HepG2 (cell line): ENCODE measurements around the gene POGLUT2. TPM values are rescaled to one million over a fixed set of nuclear protein-coding genes. Genes with fewer than 3 reads are reported as not detected.

ENCODE experiments used
- CENPBD1 ChIP-seq: sonication (generic); formaldehyde crosslinking; IDR thresholded peaks from 2 replicates; pipeline ENCODE4 v1.8.0; 2022; ENCODE audit warnings: missing genetic modification reagents, low read depth, mild to moderate bottlenecking, borderline replicate concordance
- ELF1 ChIP-seq: sonication (generic); formaldehyde crosslinking; IDR thresholded peaks from 2 replicates; pipeline ENCODE4 v1.4.0; 2020; ENCODE audit warnings: missing genetic modification reagents
- HMGXB4 ChIP-seq, 2 experiments: sonication (generic) in 1 of 2; formaldehyde crosslinking in 1 of 2; IDR thresholded peaks; 2 replicates each; pipeline versions ENCODE4 v1.4.0 to v1.6.1; 2018 to 2020; ENCODE audit warnings: missing genetic modification reagents in 2 of 2, borderline replicate concordance in 1 of 2, low read depth in 1 of 2, mild to moderate bottlenecking in 1 of 2, missing biosample characterization in 1 of 2
- KAT8 ChIP-seq: IDR thresholded peaks from 2 replicates; pipeline ENCODE4 v1.6.1; 2016; ENCODE audit warnings: missing genetic modification reagents, missing compliant biosample characterization
- KDM5A ChIP-seq: fragments of 200-600 bp; sonication (generic); IDR thresholded peaks from 2 replicates; pipeline ENCODE4 v1.7.0; 2018; ENCODE audit warnings: antibody characterized with exemption, mild to moderate bottlenecking, low read length, borderline replicate concordance
- KLF6 ChIP-seq: IDR thresholded peaks from 2 replicates; pipeline ENCODE4 v1.8.0; 2016; ENCODE audit warnings: missing biosample characterization, missing genetic modification reagents
- LBX2 ChIP-seq: sonication (generic); formaldehyde crosslinking; IDR thresholded peaks from 2 replicates; pipeline ENCODE4 v1.5.0; 2020; ENCODE audit warnings: missing genetic modification reagents, mild to moderate bottlenecking, borderline replicate concordance
- MBD4 ChIP-seq: IDR thresholded peaks from 2 replicates; pipeline ENCODE4 v1.6.1; 2012; ENCODE audit warnings: low read length, inconsistent platforms, borderline replicate concordance
- MEIS1 ChIP-seq: sonication (generic); formaldehyde crosslinking; IDR thresholded peaks from 2 replicates; pipeline ENCODE4 v1.9.0; 2021; ENCODE audit warnings: mild to moderate bottlenecking, missing genetic modification reagents, moderate library complexity, borderline replicate concordance
- NKX3-1 ChIP-seq: sonication (generic); formaldehyde crosslinking; IDR thresholded peaks from 2 replicates; pipeline ENCODE4 v1.5.0; 2020; ENCODE audit warnings: missing genetic modification reagents
- PAF1 ChIP-seq: IDR thresholded peaks from 2 replicates; pipeline ENCODE4 v1.6.1; 2016; ENCODE audit warnings: missing genetic modification reagents, missing compliant biosample characterization
- SNRNP70 ChIP-seq: fragments of 200-400 bp; formaldehyde crosslinking; IDR thresholded peaks from 2 replicates; pipeline ENCODE4 v1.6.1; 2017; ENCODE audit warnings: mild to moderate bottlenecking, low read depth, low read length, moderate library complexity
- TEAD2 ChIP-seq: sonication (generic); formaldehyde crosslinking; IDR thresholded peaks from 2 replicates; pipeline ENCODE4 v1.9.0; 2021; ENCODE audit warnings: missing genetic modification reagents
- U2AF2 ChIP-seq: fragments of 200-400 bp; formaldehyde crosslinking; IDR thresholded peaks from 2 replicates; pipeline ENCODE4 v1.6.1; 2017; ENCODE audit warnings: low read depth, mild to moderate bottlenecking, low read length
- ZBTB42 ChIP-seq: sonication (generic); formaldehyde crosslinking; IDR thresholded peaks from 2 replicates; pipeline ENCODE4 v1.5.0; 2020; ENCODE audit warnings: mild to moderate bottlenecking, missing genetic modification reagents
- ZFP36L2 ChIP-seq: sonication (generic); formaldehyde crosslinking; IDR thresholded peaks from 2 replicates; pipeline ENCODE4 v1.4.0; 2020; ENCODE audit warnings: missing genetic modification reagents
- ZFP41 ChIP-seq: sonication (generic); formaldehyde crosslinking; IDR thresholded peaks from 2 replicates; pipeline ENCODE4 v1.4.0; 2020; ENCODE audit warnings: mild to moderate bottlenecking, missing genetic modification reagents, borderline replicate concordance
- ZNF232 ChIP-seq: sonication (generic); formaldehyde crosslinking; IDR thresholded peaks from 2 replicates; pipeline ENCODE4 v1.4.0; 2020; ENCODE audit warnings: missing genetic modification reagents, borderline replicate concordance
- ZNF264 ChIP-seq: sonication (generic); formaldehyde crosslinking; IDR thresholded peaks from 2 replicates; pipeline ENCODE4 v1.4.0; 2020; ENCODE audit warnings: missing genetic modification reagents
- ZNF746 ChIP-seq: sonication (generic); formaldehyde crosslinking; IDR thresholded peaks from 2 replicates; pipeline ENCODE4 v1.8.0; 2022; ENCODE audit warnings: mild to moderate bottlenecking, missing genetic modification reagents
- ZNF841 ChIP-seq: sonication (generic); formaldehyde crosslinking; IDR thresholded peaks from 2 replicates; pipeline ENCODE4 v1.8.1; 2023; ENCODE audit warnings: missing genetic modification reagents, borderline replicate concordance
- ZZZ3 ChIP-seq: sonication (generic); formaldehyde crosslinking; IDR thresholded peaks from 2 replicates; pipeline ENCODE4 v1.4.0; 2020; ENCODE audit warnings: missing genetic modification reagents, mild to moderate bottlenecking, borderline replicate concordance
- polyA plus RNA-seq, 8 experiments: library from polyadenylated mRNA; depleted of rRNA in 3 of 8; stranded (reverse) in 7 of 8; unstranded in 1 of 8; fragments of >200 nt; fragmentation: Illumina TruSeq in 4 of 8; extraction: Trizol in 4 of 8; gene quantifications; 2 replicates each; pipeline versions ENCODE4 v1.2.1 to v1.2.3, GENCODE V29; 2011 to 2016; ENCODE audit warnings: low read depth in 4 of 8, missing spikeins in 1 of 8, mixed read lengths in 1 of 8; ENCODE audit not compliant: insufficient read depth in 1 of 8
- total RNA-seq, 5 experiments: library from RNA; depleted of rRNA; stranded (reverse); fragments of >200 nt; fragmentation: Illumina TruSeq; extraction: Trizol; gene quantifications; 2 replicates each; pipeline ENCODE4 v1.2.3, GENCODE V29; 2016; ENCODE audit warnings: low read depth in 1 of 5
- TF ChIP-seq, protein P1 (sequence below): IDR thresholded peaks from 2 replicates; pipeline ENCODE4 v1.6.1; 2016; ENCODE audit warnings: mild to moderate bottlenecking, missing biosample characterization, missing genetic modification reagents
- TF ChIP-seq, protein P2 (sequence below): sonication (generic); formaldehyde crosslinking; IDR thresholded peaks from 2 replicates; pipeline ENCODE4 v1.9.0; 2021; ENCODE audit warnings: missing genetic modification reagents, borderline replicate concordance

The POGLUT2 gene
- total and polyA plus RNA-seq, 2 of the 13 experiments (the other 11 are each of a cell fraction or from before 2014, with no cell fraction given) = 18.0 to 26.1 TPM

GRCh38 chr13:102845630-102846260 is 47.0 kb upstream of the POGLUT2 start, which contains the start of gene ERCC5 (continued):
- TF ChIP-seq KDM5A = peak; percentile 98
- TF ChIP-seq NKX3-1 (CRISPR knock-in tag) = no peak; the same call in none of the 2 replicates
- TF ChIP-seq ZZZ3 = peak; percentile 96
- TF ChIP-seq TEAD2 (CRISPR knock-in tag) = no peak
- TF ChIP-seq ZNF264 (CRISPR knock-in tag) = peak; percentile 99
- TF ChIP-seq KLF6 (CRISPR knock-in tag) = peak; percentile 84
- no peak for TF ChIP-seq PAF1
- TF ChIP-seq U2AF2 = no peak
- no peak for TF ChIP-seq ZFP41
- TF ChIP-seq ZNF232 = peak; percentile 29; the same call in 1 of the 2 replicates
- TF ChIP-seq, protein P1, sequence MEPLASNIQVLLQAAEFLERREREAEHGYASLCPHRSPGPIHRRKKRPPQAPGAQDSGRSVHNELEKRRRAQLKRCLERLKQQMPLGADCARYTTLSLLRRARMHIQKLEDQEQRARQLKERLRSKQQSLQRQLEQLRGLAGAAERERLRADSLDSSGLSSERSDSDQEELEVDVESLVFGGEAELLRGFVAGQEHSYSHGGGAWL (CRISPR knock-in tag) = no peak; the same call in none of the 2 replicates
- no peak for TF ChIP-seq SNRNP70
- peak; percentile 40; the same call in 1 of the 2 replicates for TF ChIP-seq LBX2 (CRISPR knock-in tag)
- TF ChIP-seq HMGXB4 (CRISPR knock-in tag; IDR thresholded peaks at IDR 0.05; ENCODE audit: borderline replicate concordance in 1 of 2, low read depth in 1 of 2) = peak; percentile 97 to 98
- TF ChIP-seq ZNF841 = no peak
- peak; percentile 100 for TF ChIP-seq KAT8
- TF ChIP-seq ZBTB42 = no peak; the same call in 1 of the 2 replicates
- TF ChIP-seq, protein P2, sequence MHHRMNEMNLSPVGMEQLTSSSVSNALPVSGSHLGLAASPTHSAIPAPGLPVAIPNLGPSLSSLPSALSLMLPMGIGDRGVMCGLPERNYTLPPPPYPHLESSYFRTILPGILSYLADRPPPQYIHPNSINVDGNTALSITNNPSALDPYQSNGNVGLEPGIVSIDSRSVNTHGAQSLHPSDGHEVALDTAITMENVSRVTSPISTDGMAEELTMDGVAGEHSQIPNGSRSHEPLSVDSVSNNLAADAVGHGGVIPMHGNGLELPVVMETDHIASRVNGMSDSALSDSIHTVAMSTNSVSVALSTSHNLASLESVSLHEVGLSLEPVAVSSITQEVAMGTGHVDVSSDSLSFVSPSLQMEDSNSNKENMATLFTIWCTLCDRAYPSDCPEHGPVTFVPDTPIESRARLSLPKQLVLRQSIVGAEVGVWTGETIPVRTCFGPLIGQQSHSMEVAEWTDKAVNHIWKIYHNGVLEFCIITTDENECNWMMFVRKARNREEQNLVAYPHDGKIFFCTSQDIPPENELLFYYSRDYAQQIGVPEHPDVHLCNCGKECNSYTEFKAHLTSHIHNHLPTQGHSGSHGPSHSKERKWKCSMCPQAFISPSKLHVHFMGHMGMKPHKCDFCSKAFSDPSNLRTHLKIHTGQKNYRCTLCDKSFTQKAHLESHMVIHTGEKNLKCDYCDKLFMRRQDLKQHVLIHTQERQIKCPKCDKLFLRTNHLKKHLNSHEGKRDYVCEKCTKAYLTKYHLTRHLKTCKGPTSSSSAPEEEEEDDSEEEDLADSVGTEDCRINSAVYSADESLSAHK (CRISPR knock-in tag) = no peak
- TF ChIP-seq ZFP36L2 (CRISPR knock-in tag) = no peak
- no peak; the same call in 1 of the 2 replicates for TF ChIP-seq CENPBD1 (CRISPR knock-in tag)
- peak; percentile 99 for TF ChIP-seq ELF1 (CRISPR knock-in tag)
- TF ChIP-seq ZNF746 (CRISPR knock-in tag) = peak; percentile 83; the same call in 1 of the 2 replicates
- no peak for TF ChIP-seq MBD4
- TF ChIP-seq MEIS1 (CRISPR knock-in tag) = peak; percentile 79; the same call in 1 of the 2 replicates
